ENCODE measurements around the gene KRT28.

GRCh38 chr17:40816569-40816968, 16.8 kb upstream of the KRT28 start:
- TF ChIP-seq CTCF (optimal IDR thresholded peaks at IDR 0.05 in 1 of 3, IDR thresholded peaks at IDR 0.05 in 1 of 3, conservative IDR thresholded peaks at IDR 0.05 in 1 of 3; ENCODE audit: extremely low read depth in 1 of 3, insufficient read depth in 2 of 3, low read length in 3 of 3) (no peak), EZH2 (IDR thresholded peaks at IDR 0.05; ENCODE audit: low read length) (no peak)

All from keratinocyte (primary cell).